GM10266 (cell line): ENCODE results near the gene MICU2.

Experiments used
- DNase-seq: peaks from one replicate; pipeline ENCODE4 v3.0.0; 2012; ENCODE audit errors: extremely low spot score
- CTCF ChIP-seq: IDR thresholded peaks from 2 replicates; pipeline ENCODE4 v1.5.1; 2012; ENCODE audit warnings: mild to moderate bottlenecking, low read depth; ENCODE audit not compliant: control insufficient read depth, insufficient read depth; ENCODE audit errors: missing control alignments

MICU2 gene

GRCh38 chr13:21522130-21522529 lies 81.8 kb downstream of the MICU2 start:
- no peak for DNase-seq
- TF ChIP-seq CTCF, result no peak

GRCh38 chr13:21518617-21519144 lies 85.3 kb downstream of the MICU2 start:
- DNase-seq, result no peak

DNA sequence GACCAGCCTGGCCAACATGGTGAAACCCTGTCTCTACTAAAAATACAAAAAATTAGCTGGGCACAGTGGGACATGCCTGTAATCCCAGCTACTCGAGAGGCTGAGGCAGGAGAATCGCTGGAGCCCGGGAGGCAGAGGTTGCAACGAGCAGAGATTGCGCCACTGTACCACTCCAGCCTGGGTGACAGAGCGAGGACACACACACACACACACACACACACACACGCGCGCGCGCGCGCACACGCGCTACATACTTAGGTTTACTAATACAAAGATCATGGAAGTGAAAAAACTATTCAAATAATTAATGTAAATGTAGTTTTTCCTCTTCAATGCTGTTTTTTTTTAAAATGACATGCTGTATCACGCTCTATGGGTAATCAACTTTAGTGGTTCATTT lies 86.4 kb downstream of the MICU2 start:
- TF ChIP-seq CTCF, result no peak
- no peak for DNase-seq

More at GRCh38 chr13:21518617-21519144, 85.3 kb downstream of the MICU2 start:
- no peak for TF ChIP-seq CTCF

DNA sequence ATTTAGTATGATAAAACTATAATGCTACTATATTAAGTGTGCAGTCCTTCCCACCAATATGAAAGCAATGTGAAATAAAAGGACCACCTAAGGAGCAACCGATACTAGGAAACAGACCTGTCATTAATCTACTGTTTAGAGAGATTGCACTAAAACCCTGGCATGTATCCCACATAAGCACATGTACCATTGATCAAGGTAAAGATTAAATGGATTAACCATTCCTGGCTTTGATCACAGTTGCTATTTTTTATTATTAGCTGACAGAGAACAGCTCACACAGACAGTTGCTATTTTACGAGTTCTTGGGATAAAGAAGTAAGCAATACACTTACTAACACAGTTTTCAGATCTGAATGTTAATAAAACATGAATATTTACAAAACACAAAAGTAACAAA lies 87.2 kb downstream of the MICU2 start:
- TF ChIP-seq CTCF, result no peak
- DNase-seq, result no peak

DNA sequence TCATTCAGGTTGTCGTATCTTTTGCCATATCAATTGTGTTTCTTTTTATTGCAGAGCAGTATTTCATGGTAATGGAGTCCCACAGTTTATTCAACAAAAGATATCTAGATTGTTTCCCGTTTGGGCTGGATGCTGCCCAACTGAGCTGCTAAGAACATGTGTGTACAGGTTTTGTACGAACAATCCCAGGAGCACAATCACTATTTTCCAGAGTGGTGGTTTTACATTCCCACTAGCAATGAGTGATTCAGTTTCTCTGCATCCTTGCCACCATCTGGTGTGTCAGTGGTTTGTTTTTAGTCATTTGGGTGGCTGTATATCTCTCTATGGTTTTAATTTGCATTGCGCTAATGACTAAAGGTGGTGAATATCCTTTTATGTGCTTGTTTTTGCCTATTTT lies 92.1 kb downstream of the MICU2 start:
- DNase-seq, result no peak
- no peak for TF ChIP-seq CTCF

- DNase-seq, result no peak
- TF ChIP-seq CTCF, result no peak
Observed at GRCh38 chr13:21504379-21504778, 99.6 kb downstream of the MICU2 start.

DNA sequence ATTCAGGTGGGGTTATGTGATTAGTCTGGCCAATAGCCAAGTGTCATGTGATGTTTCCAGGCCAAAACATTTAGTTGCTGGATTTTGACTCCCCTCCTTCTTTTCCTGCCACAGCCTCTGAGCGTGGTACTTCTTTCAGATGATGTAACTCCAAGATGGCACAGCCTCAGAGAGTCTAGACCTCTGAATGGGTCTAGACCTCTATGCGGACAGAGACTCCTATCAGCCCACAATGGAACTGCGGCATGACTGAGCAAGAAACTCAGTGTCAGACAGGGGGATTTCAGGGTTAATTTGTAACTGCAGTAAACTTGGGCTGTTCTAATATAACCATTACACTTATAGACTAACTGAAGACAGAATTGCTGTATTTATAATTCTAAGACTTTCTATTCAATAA lies 102.3 kb downstream of the MICU2 start:
- DNase-seq, result no peak
- TF ChIP-seq CTCF, result no peak
